ENCODE data around the gene SNED1. TPM values are rescaled to one million over a fixed set of nuclear protein-coding genes. Genes with fewer than 3 reads are reported as not detected.

SNED1 gene
- total RNA-seq, 2 donors from 2014 or later = 4.6 TPM

- no peak for DNase-seq
- Histone ChIP-seq H3K27ac (no peak overlapping the region), H3K9me3 (no peaks in the 10 kb centered on the region), H3K4me1 (peaks cover 17% of the 10 kb centered on the region), H3K27me3 (no peaks in the 10 kb centered on the region), H3K9ac (ENCODE audit: low read depth in 2 of 2, low read length in 2 of 2) (no peak overlapping the region), H3K4me3 (no peak overlapping the region), H3K36me3 (no peaks in the 10 kb centered on the region)
- TF ChIP-seq CTCF (IDR thresholded peaks at IDR 0.05) = no peak
- intact Hi-C loops (cut with DNase I) = no loop called here
Observed at GRCh38 chr2:240987588-240987987, 10.8 kb upstream of the SNED1 start.

- H3K4me1 ChIP-seq = peaks cover 17% of the 10 kb centered on the region
- H3K27me3 ChIP-seq = no peaks in the 10 kb centered on the region
- no peak overlapping the region for H3K9ac ChIP-seq (ENCODE audit: low read depth in 2 of 2, low read length in 2 of 2)
- H3K4me3 ChIP-seq = no peak overlapping the region
- H3K36me3 ChIP-seq = no peaks in the 10 kb centered on the region
- H3K27ac ChIP-seq = no peak overlapping the region
- no peaks in the 10 kb centered on the region for H3K9me3 ChIP-seq
- intact Hi-C loops (cut with DNase I) = no loop called here
- no peak for DNase-seq
- TF ChIP-seq CTCF (IDR thresholded peaks at IDR 0.05) = no peak
Observed at GRCh38 chr2:240988146-240988545, 10.3 kb upstream of the SNED1 start.

- Histone ChIP-seq H3K9me3 (no peaks in the 10 kb centered on the region), H3K36me3 (no peaks in the 10 kb centered on the region), H3K4me1 (peaks cover 17% of the 10 kb centered on the region), H3K4me3 (no peak overlapping the region), H3K27ac (no peak overlapping the region), H3K27me3 (no peaks in the 10 kb centered on the region), H3K9ac (ENCODE audit: low read depth in 2 of 2, low read length in 2 of 2) (no peak overlapping the region)
- no peak for TF ChIP-seq CTCF (IDR thresholded peaks at IDR 0.05)
- intact Hi-C loops (cut with DNase I) = no loop called here
- no peak for DNase-seq
Observed at GRCh38 chr2:240988571-240989271, 9.7 kb upstream of the SNED1 start.

GRCh38 chr2:240989451-240990265 lies 8.8 kb upstream of the SNED1 start:
- Histone ChIP-seq H3K4me3 (no peak overlapping the region), H3K27ac (no peak overlapping the region), H3K9ac (ENCODE audit: low read depth in 2 of 2, low read length in 2 of 2) (no peak overlapping the region), H3K4me1 (peaks cover 17% of the 10 kb centered on the region), H3K9me3 (no peaks in the 10 kb centered on the region), H3K36me3 (no peaks in the 10 kb centered on the region), H3K27me3 (no peaks in the 10 kb centered on the region)
- peak; percentile 27 for TF ChIP-seq CTCF (IDR thresholded peaks at IDR 0.05)
- intact Hi-C loops (cut with DNase I) = loop anchor here (2.0 kb wide), 1 partner anchor 139 kb away; no protein-coding TSS in a partner anchor
- DNase-seq = no peak

- TF ChIP-seq CTCF (IDR thresholded peaks at IDR 0.05) = no peak
- Histone ChIP-seq H3K27ac (no peak overlapping the region), H3K4me1 (peaks cover 17% of the 10 kb centered on the region), H3K4me3 (no peak overlapping the region), H3K9ac (ENCODE audit: low read depth in 2 of 2, low read length in 2 of 2) (no peak overlapping the region), H3K9me3 (no peaks in the 10 kb centered on the region), H3K27me3 (no peaks in the 10 kb centered on the region), H3K36me3 (no peaks in the 10 kb centered on the region)
- no peak for DNase-seq
- intact Hi-C loops (cut with DNase I) = loop anchor here (2.0 kb wide), 1 partner anchor 139 kb away; no protein-coding TSS in a partner anchor
Observed at GRCh38 chr2:240990266-240990529, 8.2 kb upstream of the SNED1 start.
